ENCODE measurements around the gene RFTN1. TPM values are rescaled to one million over a fixed set of nuclear protein-coding genes. Genes with fewer than 3 reads are reported as not detected.
A peak's percentile ranks its signal among the peaks of the same experiment; 100 is the strongest.

Gene RFTN1
- total and polyA plus RNA-seq, 10 of the 15 experiments (the other 5 are each of a cell fraction or from before 2014, with no cell fraction given), result 20.6 to 213 (median 147) TPM

- WGBS (ENCODE audit: insufficient coverage, insufficient replicate concordance, low lambda C conversion rate, missing lambda C conversion rate), result 24% methylated on average over 2 of the region's 2 CpGs
- H3K9ac ChIP-seq (ENCODE audit: control insufficient read depth, insufficient read depth, low read length), result no peak overlapping the region
- H3K4me2 ChIP-seq (ENCODE audit: control insufficient read depth, insufficient read depth), result peak overlapping the region; percentile 45
- no peak overlapping the region; the same call in 1 of the 2 replicates for H2AFZ ChIP-seq (ENCODE audit: control insufficient read depth, low read depth, low read length)
- ChIA-PET CTCF (interaction anchor here (1.2 to 4.1 kb wide), 9 partner anchors 9 to 227 kb away, joined by 3 to 29 read pairs (median 4); no protein-coding TSS in a partner anchor), RAD21 (ENCODE audit: unreplicated experiment) (interaction anchor here (0.7 to 7.0 kb wide), 20 partner anchors 12 to 232 kb away, joined by 3 to 70 read pairs (median 4); no protein-coding TSS in a partner anchor), SMC1A (ENCODE audit: uncharacterized antibody, unreplicated experiment) (interaction anchor here (0.8 to 25.8 kb wide), 30 partner anchors 8 to 210 kb away, joined by 3 to 295 read pairs (median 4); no protein-coding TSS in a partner anchor), POLR2A (interaction anchor here (0.5 to 5.4 kb wide), 14 partner anchors 9 to 121 kb away, joined by 3 to 47 read pairs (median 4); no protein-coding TSS in a partner anchor)
- BruUV-seq (replicated peaks), result no TSS peak
- TF ChIP-seq RUNX3 (IDR thresholded peaks at IDR 0.05; ENCODE audit: low read length) (peak; percentile 24; the same call in 1 of the 2 replicates), FOS (IDR thresholded peaks at IDR 0.05; ENCODE audit: borderline replicate concordance, extremely low read depth, insufficient read length) (no peak)
- ATAC-seq (peak; percentile 52), DNase-seq (ENCODE audit: low read depth, low spot score) (no peak), FAIRE-seq (no peak)
- intact Hi-C loops (cut with micrococcal nuclease; ENCODE audit: unreplicated experiment), result no loop called here
- in situ Hi-C loops (cut with MboI), result no loop called here
- peaks cover 80% of the 10 kb centered on the region for H3K79me2 ChIP-seq (ENCODE audit: control insufficient read depth, insufficient read depth, low read length)
- H3K4me3 ChIP-seq, result no peak overlapping the region
- no peaks in the 10 kb centered on the region for H4K20me1 ChIP-seq (ENCODE audit: control insufficient read depth, insufficient read depth)
- H3K27me3 ChIP-seq (replicated peaks in 1 of 2; ENCODE audit: control insufficient read depth in 2 of 2, insufficient read depth in 2 of 2, low read length in 1 of 2), result no peaks in the 10 kb centered on the region
- peak overlapping the region; percentile 29; the same call in 1 of the 2 replicates for H3K27ac ChIP-seq (ENCODE audit: control insufficient read depth, insufficient read depth)
- peaks cover 2% of the 10 kb centered on the region; the same call in 2 of the 3 replicates for H3K9me3 ChIP-seq (replicated peaks; ENCODE audit: control insufficient read depth, insufficient read depth, low read length)
- H3K4me1 ChIP-seq (ENCODE audit: control insufficient read depth, insufficient read depth, low read length), result peaks cover 48% of the 10 kb centered on the region
- H3K36me3 ChIP-seq (ENCODE audit: control insufficient read depth in 2 of 2, insufficient read depth in 2 of 2, low read length in 1 of 2), result peaks cover 19 to 26% of the 10 kb centered on the region in 2 experiments
Observed at GRCh38 chr3:16496008-16496407, 17.5 kb downstream of the RFTN1 start.

GRCh38 chr3:16494814-16495431 is 18.6 kb downstream of the RFTN1 start:
- ChIA-PET CTCF (interaction anchor here (0.6 to 4.1 kb wide), 8 partner anchors 10 to 1383 kb away, joined by 3 to 29 read pairs (median 5); no protein-coding TSS in a partner anchor), SMC1A (ENCODE audit: uncharacterized antibody, unreplicated experiment) (interaction anchor here (0.7 to 25.8 kb wide), 15 partner anchors 9 to 205 kb away, joined by 3 to 295 read pairs (median 4); no protein-coding TSS in a partner anchor), RAD21 (ENCODE audit: unreplicated experiment) (interaction anchor here (1.2 to 7.0 kb wide), 6 partner anchors 12 to 122 kb away, joined by 3 to 70 read pairs (median 8); no protein-coding TSS in a partner anchor), POLR2A (interaction anchor here (0.8 to 5.4 kb wide), 4 partner anchors 12 to 22 kb away, joined by 3 to 47 read pairs (median 29); no protein-coding TSS in a partner anchor)
- peaks cover 2% of the 10 kb centered on the region; the same call in 1 of the 3 replicates for H3K9me3 ChIP-seq (replicated peaks; ENCODE audit: control insufficient read depth, insufficient read depth, low read length)
- peak; percentile 8; the same call in 1 of the 3 replicates for ATAC-seq
- H4K20me1 ChIP-seq (ENCODE audit: control insufficient read depth, insufficient read depth), result 0 out of 2 replicates have a peak, but pooled peaks cover 3% of the 10 kb centered on the region
- DNase-seq (ENCODE audit: low read depth, low spot score), result no peak
- 62% methylated on average over 9 of the region's 9 CpGs for WGBS (ENCODE audit: insufficient coverage, insufficient replicate concordance, low lambda C conversion rate, missing lambda C conversion rate)
- no peak overlapping the region for H2AFZ ChIP-seq (ENCODE audit: control insufficient read depth, low read depth, low read length)
- H3K79me2 ChIP-seq (ENCODE audit: control insufficient read depth, insufficient read depth, low read length), result peaks cover 72% of the 10 kb centered on the region
- no peak overlapping the region for H3K27ac ChIP-seq (ENCODE audit: control insufficient read depth, insufficient read depth)
- no peaks in the 10 kb centered on the region for H3K27me3 ChIP-seq (replicated peaks in 1 of 2; ENCODE audit: control insufficient read depth in 2 of 2, insufficient read depth in 2 of 2, low read length in 1 of 2)
- no peak overlapping the region for H3K9ac ChIP-seq (ENCODE audit: control insufficient read depth, insufficient read depth, low read length)
- in situ Hi-C loops (cut with MboI), result no loop called here
- H3K4me3 ChIP-seq, result no peak overlapping the region
- intact Hi-C loops (cut with micrococcal nuclease; ENCODE audit: unreplicated experiment), result no loop called here
- peaks cover 48% of the 10 kb centered on the region for H3K4me1 ChIP-seq (ENCODE audit: control insufficient read depth, insufficient read depth, low read length)
- no peak for FAIRE-seq
- H3K4me2 ChIP-seq (ENCODE audit: control insufficient read depth, insufficient read depth), result no peak overlapping the region
- BruUV-seq (replicated peaks), result no TSS peak
- peaks cover 17 to 22% of the 10 kb centered on the region in 2 experiments for H3K36me3 ChIP-seq (ENCODE audit: control insufficient read depth in 2 of 2, insufficient read depth in 2 of 2, low read length in 1 of 2)
- TF ChIP-seq NFYA (IDR thresholded peaks at IDR 0.05; ENCODE audit: borderline replicate concordance, low read depth, low read length) (no peak), GABPA (IDR thresholded peaks at IDR 0.05; ENCODE audit: low read depth) (no peak), CBX3 (IDR thresholded peaks at IDR 0.05; ENCODE audit: borderline replicate concordance, low read depth) (no peak), NFIC (IDR thresholded peaks at IDR 0.05; ENCODE audit: low read depth, low read length) (no peak), ZBTB40 (IDR thresholded peaks at IDR 0.05; ENCODE audit: borderline replicate concordance) (no peak), NBN (IDR thresholded peaks at IDR 0.05) (no peak)
